Activated CD4-positive, alpha-beta T cell treated with anti-CD3 and anti-CD28 coated beads, Interleukin-2, amount 10 ng/mL, durations not matched to agents 24 days and 14 days (primary cell): ENCODE data around the gene CDH12. TPM values are rescaled to one million over a fixed set of nuclear protein-coding genes. Genes with fewer than 3 reads are reported as not detected.

Source experiments
- DNase-seq: peaks from one replicate; pipeline ENCODE4 v3.0.0; 2022
- H3K27ac Mint-ChIP-seq: one replicate; pipeline ENCODE4 v1.8.0; 2022; ENCODE audit warnings: mild to moderate bottlenecking, mixed read lengths
- H3K27me3 Mint-ChIP-seq: one replicate; pipeline ENCODE4 v1.8.0; 2022; ENCODE audit warnings: mixed read lengths
- H3K36me3 Mint-ChIP-seq: one replicate; pipeline ENCODE4 v1.8.0; 2022; ENCODE audit warnings: low read depth, mild to moderate bottlenecking, mixed read lengths
- H3K4me1 Mint-ChIP-seq: one replicate; pipeline ENCODE4 v1.8.0; 2021; ENCODE audit warnings: mixed read lengths
- H3K4me3 Mint-ChIP-seq: one replicate; pipeline ENCODE4 v1.8.0; 2022; ENCODE audit warnings: mild to moderate bottlenecking, moderate library complexity, mixed read lengths
- H3K9me3 Mint-ChIP-seq: one replicate; pipeline ENCODE4 v1.8.0; 2021; ENCODE audit warnings: mixed read lengths
- intact Hi-C: fragments of 100-400 bp; cut with micrococcal nuclease; formaldehyde crosslinking; loops from one replicate; pipeline ENCODE4 v1.15.1; 2023
- total RNA-seq: library from RNA; stranded (reverse); gene quantifications from 2 replicates; pipeline ENCODE4 v1.2.3, GENCODE V29; 2022

Gene CDH12
- total RNA-seq, 1 donor from 2014 or later, result not detected

DNA sequence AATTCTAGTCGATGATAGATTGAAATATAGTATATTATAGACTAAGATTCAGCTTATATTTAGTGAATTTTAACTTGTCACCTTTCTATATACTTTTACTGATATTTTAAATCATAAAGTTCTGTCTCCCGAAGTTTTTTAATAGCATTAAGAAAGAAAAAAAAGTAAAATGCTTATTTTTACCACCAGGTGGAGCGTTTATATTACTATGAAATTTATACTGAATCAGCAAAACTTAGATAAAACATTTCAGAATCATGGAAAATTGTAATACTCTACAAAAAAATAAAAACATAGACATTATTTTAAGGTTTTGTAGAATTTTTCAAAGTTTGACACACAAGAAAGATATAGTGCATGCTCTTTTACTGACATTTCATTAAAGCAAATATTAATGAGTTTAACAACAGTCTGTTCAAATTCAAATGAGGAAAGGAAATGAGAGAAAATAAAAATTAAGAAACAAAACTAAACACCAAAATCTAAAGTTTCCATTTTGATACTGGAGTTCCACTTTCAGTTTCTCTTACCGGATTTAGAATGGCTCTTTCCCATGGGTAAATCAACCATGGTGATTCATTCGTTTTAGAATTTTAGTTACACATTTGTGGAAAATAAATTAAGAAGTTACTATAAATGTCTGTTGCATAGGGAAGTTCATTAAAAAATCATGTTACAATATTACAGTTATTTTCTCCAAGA is 1035.3 kb downstream of the CDH12 start:
- Mint-ChIP-seq H3K27ac (no peak overlapping the region), H3K4me3 (no peak overlapping the region), H3K27me3 (no peaks in the 10 kb centered on the region), H3K9me3 (no peaks in the 10 kb centered on the region), H3K4me1 (no peaks in the 10 kb centered on the region), H3K36me3 (no peaks in the 10 kb centered on the region)
- intact Hi-C loops, result no loop called here
- no peak for DNase-seq

DNA sequence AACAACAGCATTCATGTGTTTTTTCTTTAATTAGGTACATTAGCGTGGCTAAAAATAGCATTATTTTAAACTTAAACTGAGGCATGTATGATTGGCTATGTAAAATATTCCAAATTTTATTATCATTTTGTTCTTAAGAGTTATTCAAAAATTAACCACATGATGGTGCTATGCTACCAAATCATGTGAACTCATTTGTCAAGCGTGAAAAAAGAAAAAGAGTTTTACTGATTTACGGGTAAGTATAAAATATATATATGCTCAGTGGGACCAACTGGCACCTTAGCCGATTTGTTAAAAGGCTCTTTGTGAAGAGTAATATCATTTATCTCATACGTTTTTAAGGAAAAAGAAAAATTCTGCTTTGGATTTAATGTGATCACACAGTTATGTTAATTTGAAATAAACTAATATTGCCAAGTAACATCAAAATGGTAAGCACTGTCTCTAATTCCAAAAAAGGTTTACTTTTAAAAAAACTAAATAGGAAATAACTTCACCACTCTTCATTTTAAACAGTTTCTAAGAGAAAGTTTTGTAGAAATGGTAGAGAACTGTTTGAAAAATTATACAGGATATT is 1042.3 kb downstream of the CDH12 start:
- Mint-ChIP-seq H3K27me3 (no peaks in the 10 kb centered on the region), H3K27ac (no peak overlapping the region), H3K4me3 (no peak overlapping the region), H3K36me3 (no peaks in the 10 kb centered on the region), H3K4me1 (no peaks in the 10 kb centered on the region), H3K9me3 (no peaks in the 10 kb centered on the region)
- intact Hi-C loops, result no loop called here
- DNase-seq, result no peak

DNA sequence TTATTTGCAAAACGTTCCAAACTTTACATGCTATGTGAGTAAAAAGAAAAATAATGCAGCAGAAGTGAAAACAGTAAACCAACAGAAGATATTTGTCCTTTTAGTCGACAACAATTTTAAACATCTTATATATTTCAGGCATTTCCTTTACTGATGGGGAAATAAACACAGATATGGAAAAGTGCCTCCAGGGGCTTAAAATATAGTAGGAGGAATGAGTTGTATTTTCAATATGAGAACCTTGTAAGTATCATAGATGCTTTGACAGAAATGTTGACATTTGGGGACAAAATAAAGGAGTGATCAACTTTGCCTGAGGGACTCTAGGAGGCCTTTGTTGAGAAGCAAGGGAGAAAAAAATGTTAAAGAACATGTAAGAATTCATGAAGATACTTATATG is 1043.5 kb downstream of the CDH12 start:
- Mint-ChIP-seq H3K4me3 (no peak overlapping the region), H3K4me1 (no peaks in the 10 kb centered on the region), H3K27ac (no peak overlapping the region), H3K27me3 (no peaks in the 10 kb centered on the region), H3K36me3 (no peaks in the 10 kb centered on the region), H3K9me3 (no peaks in the 10 kb centered on the region)
- intact Hi-C loops, result no loop called here
- no peak for DNase-seq

DNA sequence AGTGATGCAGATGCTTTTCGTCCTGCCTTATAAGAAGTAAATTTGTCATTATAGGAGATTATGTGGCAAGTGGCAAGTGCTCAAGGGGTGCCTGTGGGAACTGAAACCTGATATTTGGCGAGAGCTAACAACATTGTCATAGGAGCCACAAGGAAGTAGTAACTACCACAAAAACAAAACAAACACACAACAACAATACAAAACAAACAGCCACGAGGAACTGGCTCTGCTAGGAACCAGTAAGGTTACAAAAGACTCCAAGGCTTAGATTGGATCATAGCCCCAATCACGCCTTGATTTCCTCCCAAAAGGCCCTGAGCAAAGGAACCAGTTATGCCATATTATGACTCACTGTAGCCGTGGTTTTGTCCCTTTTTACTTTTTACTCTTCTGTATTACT is 1045.2 kb downstream of the CDH12 start:
- Mint-ChIP-seq H3K4me3 (no peak overlapping the region), H3K9me3 (no peaks in the 10 kb centered on the region)

DNA sequence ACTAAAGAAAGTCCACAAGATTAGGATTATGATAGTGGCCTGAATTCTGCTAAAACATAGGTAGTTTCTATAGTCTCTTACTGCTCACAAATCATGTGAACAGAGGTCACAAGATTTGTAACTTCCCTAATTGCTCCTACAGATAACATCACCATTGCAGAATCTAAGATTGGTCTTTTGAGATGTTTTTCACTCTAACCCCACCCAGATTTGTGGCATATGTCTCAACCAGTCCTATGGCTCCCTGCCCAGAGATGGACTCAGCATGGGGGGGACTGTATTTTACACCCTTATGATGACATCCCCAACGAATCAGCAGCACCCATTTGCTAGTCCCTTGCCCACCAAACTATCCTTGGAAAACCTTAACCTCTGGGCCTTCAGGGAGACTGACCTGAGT is 1046.2 kb downstream of the CDH12 start:
- Mint-ChIP-seq H3K27ac (no peak overlapping the region), H3K4me3 (no peak overlapping the region), H3K9me3 (no peaks in the 10 kb centered on the region), H3K36me3 (no peaks in the 10 kb centered on the region), H3K4me1 (no peaks in the 10 kb centered on the region), H3K27me3 (no peaks in the 10 kb centered on the region)
- intact Hi-C loops, result no loop called here
- DNase-seq, result no peak

More for the DNA sequence above, 1045.2 kb downstream of the CDH12 start:
- Mint-ChIP-seq H3K4me1 (no peaks in the 10 kb centered on the region), H3K27ac (no peak overlapping the region), H3K36me3 (no peaks in the 10 kb centered on the region), H3K27me3 (no peaks in the 10 kb centered on the region)
- intact Hi-C loops, result no loop called here
- DNase-seq, result no peak

DNA sequence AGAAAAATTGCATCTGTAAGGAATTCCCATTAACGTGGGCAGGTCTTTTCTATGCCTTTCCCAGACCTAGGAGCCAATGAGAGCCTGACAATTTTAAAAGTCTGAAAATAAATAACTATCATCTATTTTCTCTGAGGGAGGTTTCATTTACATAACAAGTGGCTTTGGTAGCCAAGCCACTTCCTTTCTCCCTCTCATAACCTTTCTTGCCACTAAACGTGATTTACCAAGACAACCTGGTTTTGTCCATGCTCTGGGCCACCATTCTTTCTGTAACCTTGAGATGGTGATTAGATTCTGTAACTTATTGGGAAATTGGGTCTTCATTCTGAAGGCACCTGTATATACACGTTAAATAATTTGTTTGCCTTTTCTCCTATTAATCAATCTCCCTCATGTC is 1046.9 kb downstream of the CDH12 start:
- Mint-ChIP-seq H3K9me3 (no peaks in the 10 kb centered on the region), H3K4me1 (no peaks in the 10 kb centered on the region), H3K4me3 (no peak overlapping the region), H3K27me3 (no peaks in the 10 kb centered on the region), H3K27ac (no peak overlapping the region), H3K36me3 (no peaks in the 10 kb centered on the region)
- intact Hi-C loops, result no loop called here
- DNase-seq, result no peak

DNA sequence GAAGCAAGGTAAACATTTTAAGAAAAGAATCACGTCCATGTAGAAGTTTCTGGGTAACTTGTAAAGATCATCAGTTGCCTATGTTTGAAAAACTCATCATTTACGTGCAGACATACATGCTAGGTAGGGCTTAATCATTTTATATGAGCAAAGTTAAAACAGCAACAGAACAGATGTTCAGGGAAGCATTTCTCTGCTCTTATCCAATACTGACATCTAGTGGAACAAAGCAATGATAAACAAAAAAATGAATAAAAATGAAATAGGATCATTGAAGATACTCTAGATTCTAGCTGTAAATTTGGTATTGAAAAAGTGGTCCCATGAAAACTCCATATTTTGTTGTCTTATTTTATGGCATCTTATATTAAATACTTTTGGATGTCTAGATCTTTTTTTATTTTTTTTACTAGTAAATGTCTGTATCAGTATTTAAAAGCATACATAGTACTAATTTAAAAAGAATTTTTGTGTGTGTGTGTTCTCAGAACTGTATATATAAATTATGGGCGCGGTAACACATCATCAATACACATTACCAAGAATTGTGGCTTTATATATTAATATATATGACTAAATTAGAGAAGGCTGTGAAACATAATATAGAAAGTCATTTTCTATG is 1050.2 kb downstream of the CDH12 start:
- Mint-ChIP-seq H3K27ac (no peak overlapping the region), H3K27me3 (no peaks in the 10 kb centered on the region), H3K9me3 (no peaks in the 10 kb centered on the region), H3K4me1 (no peaks in the 10 kb centered on the region), H3K36me3 (no peaks in the 10 kb centered on the region), H3K4me3 (no peak overlapping the region)
- no peak for DNase-seq
- intact Hi-C loops, result no loop called here

DNA sequence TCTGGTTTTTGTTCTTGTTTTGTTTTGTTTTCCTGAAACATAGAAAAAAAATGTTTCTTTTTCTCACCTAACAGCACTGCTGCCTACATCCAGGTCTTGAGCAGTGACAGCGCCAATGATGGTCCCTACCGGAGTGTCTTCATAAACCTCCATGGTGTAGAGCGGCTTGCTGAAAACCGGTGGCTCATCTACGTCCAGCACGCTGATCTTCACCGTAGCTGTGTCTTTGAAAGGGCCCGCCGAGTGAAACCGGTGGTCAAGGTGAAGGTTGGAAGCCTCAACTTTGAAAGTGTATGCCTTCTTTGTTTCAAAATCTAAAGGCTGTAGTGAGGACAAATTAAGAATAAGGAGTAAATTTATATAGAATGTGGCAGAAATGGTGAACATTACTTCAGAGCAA is 1051.0 kb downstream of the CDH12 start:
- Mint-ChIP-seq H3K4me1 (no peaks in the 10 kb centered on the region), H3K4me3 (no peak overlapping the region), H3K9me3 (no peaks in the 10 kb centered on the region), H3K27me3 (no peaks in the 10 kb centered on the region), H3K36me3 (no peaks in the 10 kb centered on the region), H3K27ac (no peak overlapping the region)
- intact Hi-C loops, result no loop called here
- no peak for DNase-seq

DNA sequence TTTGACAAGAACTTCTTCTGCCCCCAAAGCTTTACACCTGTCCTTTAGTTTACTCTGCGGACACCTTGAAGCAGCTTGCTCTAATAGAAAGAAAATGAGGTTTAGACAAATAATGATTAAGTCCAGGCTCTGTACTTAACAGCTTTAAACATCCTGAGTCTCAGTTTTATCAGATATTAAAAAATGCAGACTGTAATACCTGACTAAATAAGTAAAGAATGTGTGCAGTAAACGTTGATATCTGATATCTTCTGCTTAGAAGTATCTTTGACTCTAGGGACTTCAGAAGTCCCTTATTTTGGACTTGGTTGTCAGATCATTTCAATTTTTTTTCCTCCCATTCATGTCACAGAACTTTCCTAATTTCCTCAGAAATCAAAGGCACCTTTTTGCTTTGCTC is 1060.4 kb downstream of the CDH12 start:
- no peaks in the 10 kb centered on the region for H3K4me1 Mint-ChIP-seq
- no peak for DNase-seq
- no peaks in the 10 kb centered on the region for H3K36me3 Mint-ChIP-seq
- intact Hi-C loops, result no loop called here
- H3K27ac Mint-ChIP-seq, result no peak overlapping the region
- H3K27me3 Mint-ChIP-seq, result no peaks in the 10 kb centered on the region
- H3K9me3 Mint-ChIP-seq, result no peaks in the 10 kb centered on the region
- no peak overlapping the region for H3K4me3 Mint-ChIP-seq

DNA sequence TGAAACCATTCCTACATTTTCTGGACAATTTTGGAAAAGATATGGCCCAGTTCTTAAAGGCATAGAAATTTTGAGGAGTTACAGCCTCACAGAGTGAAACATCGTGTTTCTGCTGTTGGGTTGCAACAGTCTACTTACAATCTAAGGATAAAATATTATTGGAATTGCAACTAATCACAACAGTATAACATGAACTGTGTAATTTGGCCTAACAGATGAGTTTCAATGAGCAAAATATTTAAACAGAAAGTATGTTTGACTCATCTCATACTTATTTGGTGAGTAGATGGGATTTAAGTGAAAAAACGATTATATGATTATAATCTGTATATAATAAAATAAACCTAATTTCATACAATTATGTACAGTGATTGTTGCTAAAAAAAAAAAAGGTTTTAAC is 1061.8 kb downstream of the CDH12 start:
- H3K9me3 Mint-ChIP-seq, result no peaks in the 10 kb centered on the region
- no peaks in the 10 kb centered on the region for H3K27me3 Mint-ChIP-seq
- H3K27ac Mint-ChIP-seq, result no peak overlapping the region
- H3K4me1 Mint-ChIP-seq, result no peaks in the 10 kb centered on the region
- H3K4me3 Mint-ChIP-seq, result no peak overlapping the region
- DNase-seq, result no peak
- no peaks in the 10 kb centered on the region for H3K36me3 Mint-ChIP-seq
- intact Hi-C loops, result no loop called here

DNA sequence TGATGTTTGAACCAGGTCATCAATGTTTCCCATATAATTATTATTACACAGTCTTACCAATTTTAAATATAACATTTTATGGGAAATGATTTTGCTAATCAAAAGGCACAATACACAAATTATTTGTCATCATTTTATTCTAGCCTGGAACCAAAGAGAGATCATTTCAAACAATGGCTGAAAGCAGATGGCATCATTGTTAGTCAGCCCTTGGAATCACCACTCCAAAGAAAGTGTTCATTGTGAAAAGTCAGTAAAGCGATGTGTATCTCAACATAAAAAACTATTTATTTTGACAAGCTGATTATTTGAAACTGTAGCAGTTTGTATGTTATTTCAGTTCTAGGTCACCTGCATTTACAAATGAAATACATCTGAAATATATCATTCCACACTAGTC is 1068.7 kb downstream of the CDH12 start:
- Mint-ChIP-seq H3K36me3 (no peaks in the 10 kb centered on the region), H3K27ac (no peak overlapping the region), H3K4me1 (no peaks in the 10 kb centered on the region), H3K9me3 (no peaks in the 10 kb centered on the region), H3K27me3 (no peaks in the 10 kb centered on the region), H3K4me3 (no peak overlapping the region)
- no peak for DNase-seq
- intact Hi-C loops, result no loop called here

DNA sequence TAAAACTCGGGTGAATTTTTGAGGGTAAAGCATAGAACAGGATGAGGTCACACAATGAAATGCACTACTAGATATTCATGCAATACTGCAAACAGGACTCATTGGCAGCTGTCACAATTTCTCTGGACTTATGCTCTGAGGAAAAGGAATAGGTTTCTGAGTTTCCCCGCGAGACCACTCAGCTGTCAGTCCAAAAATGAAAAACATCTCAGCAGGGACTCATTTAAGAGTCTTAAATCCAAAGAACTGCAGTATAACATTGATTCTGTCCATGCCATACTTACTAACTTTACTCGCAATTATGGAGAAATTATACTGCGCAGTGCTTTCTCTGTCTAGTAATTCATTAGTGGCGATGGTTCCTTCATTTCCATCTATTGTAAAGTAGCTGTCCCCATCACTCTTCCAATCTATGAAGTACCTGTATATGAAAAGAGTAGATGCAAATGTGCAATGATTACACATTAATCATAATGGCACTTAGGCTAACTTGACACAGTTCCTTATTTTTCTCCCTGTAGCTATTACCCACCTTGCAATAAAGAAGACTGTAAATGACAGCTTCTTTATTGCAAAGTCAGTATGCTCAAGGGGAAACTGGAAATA is 1070.0 kb downstream of the CDH12 start:
- no peaks in the 10 kb centered on the region for H3K36me3 Mint-ChIP-seq
- H3K9me3 Mint-ChIP-seq, result no peaks in the 10 kb centered on the region
- no peak for DNase-seq
- no peaks in the 10 kb centered on the region for H3K4me1 Mint-ChIP-seq
- no peaks in the 10 kb centered on the region for H3K27me3 Mint-ChIP-seq
- intact Hi-C loops, result no loop called here
- no peak overlapping the region for H3K27ac Mint-ChIP-seq
- H3K4me3 Mint-ChIP-seq, result no peak overlapping the region

DNA sequence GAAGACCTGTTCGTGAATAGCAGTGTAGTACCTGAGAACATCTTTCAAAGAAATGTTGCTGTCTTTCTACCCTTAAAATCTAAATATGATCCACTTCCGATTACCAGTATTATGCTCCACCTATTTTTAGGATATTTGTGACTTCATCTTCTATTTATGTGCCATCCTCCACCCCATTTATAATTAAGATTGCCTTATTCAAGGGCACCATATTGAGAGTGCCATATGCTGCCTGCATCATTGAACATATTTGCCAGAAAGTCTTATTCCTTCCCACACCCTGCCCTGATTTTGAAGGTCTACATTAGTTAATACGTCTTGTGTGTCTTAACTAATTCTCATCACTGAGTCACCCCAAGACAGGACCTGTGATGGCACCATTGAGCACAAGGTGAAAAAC is 1076.7 kb downstream of the CDH12 start:
- Mint-ChIP-seq H3K9me3 (peaks cover 4% of the 10 kb centered on the region), H3K27ac (no peak overlapping the region), H3K36me3 (no peaks in the 10 kb centered on the region), H3K27me3 (no peaks in the 10 kb centered on the region), H3K4me1 (no peaks in the 10 kb centered on the region), H3K4me3 (no peak overlapping the region)
- intact Hi-C loops, result no loop called here
- no peak for DNase-seq

DNA sequence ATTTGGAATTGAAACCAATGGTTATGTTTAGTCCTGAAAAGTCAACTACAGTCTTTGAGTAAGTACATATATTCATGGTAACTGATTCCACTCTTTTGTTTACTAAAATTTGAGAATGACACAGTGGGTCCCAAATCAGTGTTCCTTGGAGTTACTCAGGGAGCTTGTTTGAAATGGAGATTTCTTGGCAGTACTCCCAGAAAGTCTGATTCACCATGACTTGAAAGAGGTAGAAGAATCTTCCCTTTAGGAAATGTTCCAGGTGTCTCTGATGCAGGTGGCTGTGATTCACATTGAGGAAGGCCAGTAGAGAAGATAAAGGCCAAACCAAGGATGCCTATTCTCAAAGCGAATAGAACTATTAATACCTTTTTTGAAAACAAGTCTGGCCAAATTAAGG is 1078.3 kb downstream of the CDH12 start:
- Mint-ChIP-seq H3K4me3 (no peak overlapping the region), H3K9me3 (peaks cover 4% of the 10 kb centered on the region), H3K27ac (no peak overlapping the region), H3K27me3 (no peaks in the 10 kb centered on the region), H3K36me3 (no peaks in the 10 kb centered on the region), H3K4me1 (no peaks in the 10 kb centered on the region)
- intact Hi-C loops, result no loop called here
- DNase-seq, result no peak
